ENCODE results near the gene EEPD1.

Gene EEPD1

GRCh38 chr7:36299223-36299774 is 146.2 kb downstream of the EEPD1 start:
- no peak for DNase-seq (ENCODE audit: low spot score)

GRCh38 chr7:36299823-36300341 is 146.8 kb downstream of the EEPD1 start:
- no peak for DNase-seq (ENCODE audit: low spot score)

- no peak for DNase-seq (ENCODE audit: low spot score)
Measured at GRCh38 chr7:36300696-36301350, 147.8 kb downstream of the EEPD1 start.

- DNase-seq (ENCODE audit: low spot score) = no peak
Measured at GRCh38 chr7:36301914-36302771, 149.1 kb downstream of the EEPD1 start.

- no peak for DNase-seq (ENCODE audit: low spot score)
Measured at GRCh38 chr7:36303202-36304098, 150.4 kb downstream of the EEPD1 start.

GRCh38 chr7:36304099-36304425 is 151.0 kb downstream of the EEPD1 start:
- no peak for DNase-seq (ENCODE audit: low spot score)

GRCh38 chr7:36305226-36305625 is 152.2 kb downstream of the EEPD1 start:
- no peak for DNase-seq (ENCODE audit: low spot score)

GRCh38 chr7:36305648-36306047 is 152.6 kb downstream of the EEPD1 start:
- DNase-seq (ENCODE audit: low spot score) = no peak

GRCh38 chr7:36306222-36306621 is 153.2 kb downstream of the EEPD1 start:
- no peak for DNase-seq (ENCODE audit: low spot score)

- DNase-seq (ENCODE audit: low spot score) = no peak
Measured at GRCh38 chr7:36306722-36307121, 153.7 kb downstream of the EEPD1 start.

- DNase-seq (ENCODE audit: low spot score) = no peak
Measured at GRCh38 chr7:36308031-36308430, 155.0 kb downstream of the EEPD1 start.

- no peak for DNase-seq (ENCODE audit: low spot score)
Measured at GRCh38 chr7:36309301-36309700, 156.2 kb downstream of the EEPD1 start.

- DNase-seq (ENCODE audit: low spot score) = no peak
Measured at GRCh38 chr7:36309716-36310115, 156.7 kb downstream of the EEPD1 start.

- no peak for DNase-seq (ENCODE audit: low spot score)
Measured at GRCh38 chr7:36310897-36311296, 157.8 kb downstream of the EEPD1 start.

- no peak for DNase-seq (ENCODE audit: low spot score)
Measured at GRCh38 chr7:36311539-36311938, 158.5 kb downstream of the EEPD1 start.

GRCh38 chr7:36312064-36312914 is 159.2 kb downstream of the EEPD1 start:
- no peak for DNase-seq (ENCODE audit: low spot score)

GRCh38 chr7:36312915-36313334 is 159.9 kb downstream of the EEPD1 start:
- no peak for DNase-seq (ENCODE audit: low spot score)

- no peak for DNase-seq (ENCODE audit: low spot score)
Measured at GRCh38 chr7:36313607-36314006, 160.6 kb downstream of the EEPD1 start.

GRCh38 chr7:36314491-36314890 is 161.4 kb downstream of the EEPD1 start:
- DNase-seq (ENCODE audit: low spot score) = no peak

GRCh38 chr7:36315309-36315944 is 162.4 kb downstream of the EEPD1 start:
- no peak for DNase-seq (ENCODE audit: low spot score)

All from SK-N-DZ (cell line).